Stimulated activated CD4-positive, alpha-beta T cell treated with anti-CD3 and anti-CD28 coated beads, Interleukin-1b, Interleukin-23, amount 100 ng/mL, for 4 hours (primary cell): ENCODE measurements around the gene FAM72B.
"Not testable (repeated sequence)": the region's sequence is repeated elsewhere in the genome, so short reads cannot be mapped to it uniquely, and the experiment has no call there.

Source experiments
- DNase-seq, 2 donors: peaks; one replicate each; pipeline ENCODE4 v3.0.0-alpha.2; 2020; ENCODE audit warnings: low read depth in 2 of 2

FAM72B gene

GRCh38 chr1:121152788-121153187, 31.4 kb downstream of the FAM72B start:
- not testable (repeated sequence) for DNase-seq

GRCh38 chr1:121151294-121151693, 32.8 kb downstream of the FAM72B start:
- not testable (repeated sequence) for DNase-seq

DNA sequence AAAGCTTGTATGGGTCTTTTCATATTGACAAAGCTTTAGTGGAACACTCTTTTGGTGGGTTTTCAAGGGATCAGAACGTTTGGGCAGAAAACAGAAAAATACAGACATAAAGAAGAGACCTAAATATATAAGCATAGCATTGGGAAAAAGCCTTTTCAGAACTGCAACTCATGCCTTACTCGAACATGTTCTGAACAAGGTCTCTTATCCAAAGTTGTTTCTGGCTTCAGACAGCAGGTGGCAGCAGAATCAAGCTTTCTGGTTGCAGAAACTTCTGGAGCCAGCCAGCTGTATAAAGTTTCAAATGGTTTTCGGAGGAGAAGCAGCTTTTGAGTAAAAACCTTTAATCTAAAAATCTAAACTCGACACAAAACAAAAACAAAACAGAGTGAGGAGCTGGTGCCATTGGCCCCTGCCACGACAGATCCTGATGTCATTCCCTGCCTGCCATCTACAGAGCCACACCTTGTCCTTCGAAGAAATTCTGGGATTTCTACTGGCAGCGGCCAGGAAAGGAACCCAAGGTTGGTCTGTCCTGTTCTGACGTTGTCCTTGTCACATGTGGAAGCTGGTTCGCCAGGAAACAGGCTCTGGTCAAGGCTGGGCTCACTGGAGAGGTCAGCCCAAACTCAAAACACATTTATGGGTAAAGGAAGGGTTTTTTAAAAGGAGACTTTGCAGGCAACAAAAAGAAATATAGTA, 35.5 kb downstream of the FAM72B start:
- DNase-seq, result not testable (repeated sequence)

DNA sequence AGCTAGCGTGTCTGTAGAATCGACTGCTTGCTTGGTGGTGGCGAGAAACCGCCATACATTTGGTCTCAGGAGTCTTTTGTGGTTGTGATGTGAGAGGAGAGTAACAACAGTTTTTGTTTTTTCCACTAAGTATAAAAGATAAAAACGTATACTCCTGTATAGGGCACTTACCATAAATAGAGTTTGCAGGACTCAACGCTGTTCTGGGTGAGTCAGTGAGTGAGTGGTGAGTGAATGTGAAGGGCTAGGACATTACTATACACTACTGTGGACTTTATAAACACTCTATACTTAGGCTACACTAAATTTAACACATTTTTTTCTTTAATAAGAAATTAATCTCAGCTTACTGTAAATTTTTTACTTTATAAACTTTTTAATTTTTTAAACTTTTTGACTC, 43.7 kb downstream of the FAM72B start:
- DNase-seq, result not testable (repeated sequence)

DNA sequence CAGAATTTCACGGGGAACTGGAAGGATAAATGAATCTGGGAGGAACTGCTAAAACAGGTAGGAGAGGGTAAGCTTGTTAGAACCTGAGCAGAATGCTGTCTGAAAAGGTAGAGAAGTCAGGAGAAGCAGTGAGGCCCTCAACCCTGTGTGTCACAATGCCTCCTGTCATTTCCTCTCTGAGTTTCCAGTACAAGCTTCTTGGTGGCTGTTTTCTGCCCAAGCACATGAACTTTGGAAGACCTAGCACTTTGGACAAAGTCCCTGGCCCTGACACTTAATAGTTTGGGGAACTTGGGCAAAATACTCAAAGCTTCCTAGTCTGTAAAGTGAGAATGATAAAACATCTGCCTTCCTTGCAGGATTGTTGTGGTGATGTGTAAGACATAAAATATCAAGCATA, 52.6 kb downstream of the FAM72B start:
- not testable (repeated sequence) for DNase-seq

DNA sequence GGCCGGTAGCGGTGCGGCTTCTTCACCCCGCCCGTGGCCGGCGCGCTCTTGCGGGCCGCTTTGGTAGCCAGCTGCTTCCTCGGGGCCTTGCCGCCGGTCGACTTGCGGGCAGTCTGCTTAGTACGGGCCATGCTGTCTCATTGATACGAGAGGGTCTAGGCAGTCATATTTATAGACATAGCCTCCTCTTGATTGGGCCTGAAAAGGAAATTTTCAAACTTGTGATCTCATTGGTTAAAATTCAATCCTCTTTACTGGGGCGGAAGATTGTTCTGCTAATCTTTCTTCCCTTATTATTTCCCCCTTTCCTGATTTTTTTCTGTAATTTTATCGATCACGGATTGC, 65.7 kb downstream of the FAM72B start:
- not testable (repeated sequence) for DNase-seq
